Lower lobe of right lung (tissue), 2 donors: Measurements from ENCODE around the gene SAMD14. TPM values are rescaled to one million over a fixed set of nuclear protein-coding genes. Genes with fewer than 3 reads are reported as not detected.

Experiments
- ATAC-seq, 2 donors: fragments of 200-7000 bp; cut with Tn5 transposase; one replicate each; pipeline ENCODE4 v1.9.1; 2020 to 2022; ENCODE audit warnings: mild to moderate bottlenecking in 2 of 2, moderate library complexity in 2 of 2
- DNase-seq: peaks from one replicate; pipeline ENCODE4 v3.0.0-alpha.2; 2020
- H3K27ac ChIP-seq: fragments of 200-600 bp; one replicate; pipeline ENCODE4 v1.8.0; 2022
- H3K27me3 ChIP-seq: fragments of 200-600 bp; one replicate; pipeline ENCODE4 v1.8.0; 2022; ENCODE audit warnings: low read depth
- H3K36me3 ChIP-seq: fragments of 200-600 bp; one replicate; pipeline ENCODE4 v1.8.0; 2022; ENCODE audit warnings: mild to moderate bottlenecking
- H3K4me1 ChIP-seq: fragments of 200-600 bp; one replicate; pipeline ENCODE4 v1.8.0; 2022
- H3K4me3 ChIP-seq: fragments of 200-600 bp; one replicate; pipeline ENCODE4 v1.8.0; 2022; ENCODE audit warnings: mild to moderate bottlenecking
- H3K9me3 ChIP-seq: fragments of 200-600 bp; one replicate; pipeline ENCODE4 v1.8.0; 2022
- CTCF ChIP-seq: fragments of 200-600 bp; IDR thresholded peaks from one replicate; pipeline ENCODE4 v1.8.0; 2022; ENCODE audit warnings: antibody characterized with exemption, mild to moderate bottlenecking
- intact Hi-C: fragments of 100-400 bp; cut with DNase I; formaldehyde crosslinking; loops from one replicate; pipeline ENCODE4 v1.11.0; 2022
- total RNA-seq: library from RNA; stranded (reverse); fragmentation: NEBNext Ultra II Directional; extraction: Animal tissue kit (Norgen Biotek cat#: 25700); gene quantifications from one replicate; pipeline ENCODE4 v1.2.1, GENCODE V29; 2021
- donor health status: DM: no; HTN: yes; CAD: no; lungs with severe emphysema.

Gene SAMD14
- total RNA-seq, 1 donor from 2014 or later, result 9.2 TPM

- intact Hi-C loops, result no loop called here
- no peaks in the 10 kb centered on the region for H3K27me3 ChIP-seq
- H3K4me1 ChIP-seq, result peaks cover 13% of the 10 kb centered on the region
- no peak overlapping the region for H3K4me3 ChIP-seq
- DNase-seq (no peak), ATAC-seq (no peak)
- no peaks in the 10 kb centered on the region for H3K36me3 ChIP-seq
- no peak for TF ChIP-seq CTCF
- H3K27ac ChIP-seq, result no peak overlapping the region
- no peaks in the 10 kb centered on the region for H3K9me3 ChIP-seq
Measured at GRCh38 chr17:50171371-50172071, 41.6 kb upstream of the SAMD14 start.

GRCh38 chr17:50170662-50171370, 40.9 kb upstream of the SAMD14 start:
- Histone ChIP-seq H3K4me1 (peaks cover 13% of the 10 kb centered on the region), H3K27ac (no peak overlapping the region)
- no peak for DNase-seq

GRCh38 chr17:50169881-50170459, 40.0 kb upstream of the SAMD14 start:
- TF ChIP-seq CTCF, result no peak
- Histone ChIP-seq H3K36me3 (no peaks in the 10 kb centered on the region), H3K9me3 (no peaks in the 10 kb centered on the region), H3K4me1 (peaks cover 13% of the 10 kb centered on the region), H3K27me3 (no peaks in the 10 kb centered on the region), H3K4me3 (no peak overlapping the region), H3K27ac (no peak overlapping the region)
- no peak for ATAC-seq
- intact Hi-C loops, result no loop called here
- peak; percentile 37 for DNase-seq

More at GRCh38 chr17:50170662-50171370, 40.9 kb upstream of the SAMD14 start:
- Histone ChIP-seq H3K27me3 (no peaks in the 10 kb centered on the region), H3K9me3 (no peaks in the 10 kb centered on the region), H3K4me3 (no peak overlapping the region), H3K36me3 (no peaks in the 10 kb centered on the region)
- ATAC-seq, result no peak
- intact Hi-C loops, result no loop called here
- TF ChIP-seq CTCF, result no peak

GRCh38 chr17:50169121-50169764, 39.3 kb upstream of the SAMD14 start:
- peaks cover 13% of the 10 kb centered on the region for H3K4me1 ChIP-seq
- TF ChIP-seq CTCF, result peak; percentile 47
- H3K9me3 ChIP-seq, result no peaks in the 10 kb centered on the region
- ATAC-seq (peak; percentile 71 to 83), DNase-seq (peak; percentile 54)
- no peak overlapping the region for H3K4me3 ChIP-seq
- no peak overlapping the region for H3K27ac ChIP-seq
- intact Hi-C loops, result no loop called here
- H3K27me3 ChIP-seq, result no peaks in the 10 kb centered on the region
- H3K36me3 ChIP-seq, result no peaks in the 10 kb centered on the region

GRCh38 chr17:50168319-50168718, 38.4 kb upstream of the SAMD14 start:
- ATAC-seq (no peak), DNase-seq (peak; percentile 21)
- no peak overlapping the region for H3K4me3 ChIP-seq
- no peaks in the 10 kb centered on the region for H3K27me3 ChIP-seq
- no peaks in the 10 kb centered on the region for H3K36me3 ChIP-seq
- peaks cover 9% of the 10 kb centered on the region for H3K4me1 ChIP-seq
- no peak overlapping the region for H3K27ac ChIP-seq
- no peak for TF ChIP-seq CTCF
- no peaks in the 10 kb centered on the region for H3K9me3 ChIP-seq
- intact Hi-C loops, result no loop called here
